ENCODE measurements around the gene NEBL.

GRCh38 chr10:20760460-20760859 is 136.7 kb downstream of the NEBL start:
- TF ChIP-seq CTCF (IDR thresholded peaks at IDR 0.05) (no peak), POLR2A (IDR thresholded peaks at IDR 0.05) (no peak)
